ENCODE measurements around the gene MACROD1. TPM values are rescaled to one million over a fixed set of nuclear protein-coding genes. Genes with fewer than 3 reads are reported as not detected.

MACROD1 gene
- total RNA-seq, 2 experiments from 2014 or later = 24.5 to 31.0 TPM

GRCh38 chr11:64124147-64124546, 41.8 kb downstream of the MACROD1 start:
- ChIA-PET POLR2A (no interaction called here), CTCF (no interaction called here)
- Mint-ChIP-seq H3K4me3 (no peak overlapping the region), H3K27me3 (no peaks in the 10 kb centered on the region), H3K4me1 (ENCODE audit: low read depth) (peaks cover 11% of the 10 kb centered on the region), H3K9me3 (no peaks in the 10 kb centered on the region), H3K36me3 (no peaks in the 10 kb centered on the region), H3K27ac (no peak overlapping the region)
- intact Hi-C loops (cut with micrococcal nuclease) = no loop called here
- no peak for DNase-seq

- CTCF ChIA-PET = no interaction called here
- H3K9me3 Mint-ChIP-seq = no peaks in the 10 kb centered on the region
- intact Hi-C loops (cut with micrococcal nuclease) = no loop called here
- H3K4me3 Mint-ChIP-seq = no peak overlapping the region
- no peaks in the 10 kb centered on the region for H3K36me3 Mint-ChIP-seq
- no peak overlapping the region for H3K27ac Mint-ChIP-seq
- DNase-seq = no peak
- no peaks in the 10 kb centered on the region for H3K27me3 Mint-ChIP-seq
- POLR2A ChIA-PET = no interaction called here
- peaks cover 11% of the 10 kb centered on the region for H3K4me1 Mint-ChIP-seq (ENCODE audit: low read depth)
These were observed 42.2 kb downstream of the MACROD1 start for GRCh38 chr11:64123679-64124078.

- Mint-ChIP-seq H3K36me3 (no peaks in the 10 kb centered on the region), H3K27me3 (no peaks in the 10 kb centered on the region), H3K27ac (no peak overlapping the region), H3K4me3 (no peak overlapping the region), H3K4me1 (ENCODE audit: low read depth) (peaks cover 11% of the 10 kb centered on the region), H3K9me3 (no peaks in the 10 kb centered on the region)
- ChIA-PET CTCF (interaction anchor here (1.0 to 1.1 kb wide), 2 partner anchors 30 to 122 kb away, joined by 4 to 5 read pairs; no protein-coding TSS in a partner anchor), POLR2A (interaction anchor here (0.6 kb wide), 1 partner anchor 305 kb away, joined by 3 read pairs; no protein-coding TSS in a partner anchor)
- DNase-seq = no peak
- intact Hi-C loops (cut with micrococcal nuclease) = no loop called here
These were observed 43.2 kb downstream of the MACROD1 start for GRCh38 chr11:64122411-64123410.

- Mint-ChIP-seq H3K27me3 (no peaks in the 10 kb centered on the region), H3K9me3 (no peaks in the 10 kb centered on the region), H3K4me3 (no peak overlapping the region), H3K4me1 (ENCODE audit: low read depth) (peaks cover 11% of the 10 kb centered on the region), H3K27ac (no peak overlapping the region), H3K36me3 (no peaks in the 10 kb centered on the region)
- POLR2A ChIA-PET = interaction anchor here (0.6 kb wide), 1 partner anchor 304 kb away, joined by 3 read pairs; no protein-coding TSS in a partner anchor
- intact Hi-C loops (cut with micrococcal nuclease) = no loop called here
- no peak for DNase-seq
- CTCF ChIA-PET = interaction anchor here (1.0 to 1.1 kb wide), 2 partner anchors 31 to 121 kb away, joined by 4 to 5 read pairs; no protein-coding TSS in a partner anchor
These were observed 44.1 kb downstream of the MACROD1 start for GRCh38 chr11:64121663-64122410.

- no peak overlapping the region for H3K27ac Mint-ChIP-seq
- intact Hi-C loops (cut with micrococcal nuclease) = no loop called here
- no peaks in the 10 kb centered on the region for H3K36me3 Mint-ChIP-seq
- no peaks in the 10 kb centered on the region for H3K9me3 Mint-ChIP-seq
- POLR2A ChIA-PET = no interaction called here
- peaks cover 11% of the 10 kb centered on the region for H3K4me1 Mint-ChIP-seq (ENCODE audit: low read depth)
- no peak for DNase-seq
- no peaks in the 10 kb centered on the region for H3K27me3 Mint-ChIP-seq
- CTCF ChIA-PET = no interaction called here
- no peak overlapping the region for H3K4me3 Mint-ChIP-seq
These were observed 44.9 kb downstream of the MACROD1 start for GRCh38 chr11:64120951-64121569.

GRCh38 chr11:64119700-64120099, 46.2 kb downstream of the MACROD1 start:
- no peaks in the 10 kb centered on the region for H3K36me3 Mint-ChIP-seq
- H3K9me3 Mint-ChIP-seq = no peaks in the 10 kb centered on the region
- no peak for DNase-seq
- intact Hi-C loops (cut with micrococcal nuclease) = no loop called here
- H3K27me3 Mint-ChIP-seq = no peaks in the 10 kb centered on the region
- POLR2A ChIA-PET = no interaction called here
- no peak overlapping the region for H3K4me3 Mint-ChIP-seq
- no peak overlapping the region for H3K27ac Mint-ChIP-seq
- CTCF ChIA-PET = no interaction called here
- H3K4me1 Mint-ChIP-seq (ENCODE audit: low read depth) = peaks cover 4% of the 10 kb centered on the region

- H3K36me3 Mint-ChIP-seq = no peaks in the 10 kb centered on the region
- no peaks in the 10 kb centered on the region for H3K9me3 Mint-ChIP-seq
- ChIA-PET POLR2A (no interaction called here), CTCF (no interaction called here)
- H3K27ac Mint-ChIP-seq = no peak overlapping the region
- DNase-seq = no peak
- H3K4me3 Mint-ChIP-seq = no peak overlapping the region
- intact Hi-C loops (cut with micrococcal nuclease) = no loop called here
- no peaks in the 10 kb centered on the region for H3K27me3 Mint-ChIP-seq
- H3K4me1 Mint-ChIP-seq (ENCODE audit: low read depth) = peaks cover 4% of the 10 kb centered on the region
These were observed 46.8 kb downstream of the MACROD1 start for GRCh38 chr11:64118876-64119665.

GRCh38 chr11:64117763-64118459, 48.0 kb downstream of the MACROD1 start:
- peaks cover 4% of the 10 kb centered on the region for H3K4me1 Mint-ChIP-seq (ENCODE audit: low read depth)
- intact Hi-C loops (cut with micrococcal nuclease) = no loop called here

GRCh38 chr11:64115531-64116522, 50.1 kb downstream of the MACROD1 start:
- Mint-ChIP-seq H3K36me3 (no peaks in the 10 kb centered on the region), H3K27me3 (no peaks in the 10 kb centered on the region), H3K27ac (no peak overlapping the region), H3K4me1 (ENCODE audit: low read depth) (no peaks in the 10 kb centered on the region), H3K9me3 (no peaks in the 10 kb centered on the region), H3K4me3 (no peak overlapping the region)
- ChIA-PET POLR2A (no interaction called here), CTCF (no interaction called here)
- intact Hi-C loops (cut with micrococcal nuclease) = no loop called here
- no peak for DNase-seq

More at GRCh38 chr11:64117763-64118459, 48.0 kb downstream of the MACROD1 start:
- Mint-ChIP-seq H3K9me3 (no peaks in the 10 kb centered on the region), H3K4me3 (no peak overlapping the region), H3K36me3 (no peaks in the 10 kb centered on the region), H3K27me3 (no peaks in the 10 kb centered on the region), H3K27ac (no peak overlapping the region)
- ChIA-PET CTCF (no interaction called here), POLR2A (no interaction called here)
- DNase-seq = no peak

GRCh38 chr11:64114231-64114630, 51.7 kb downstream of the MACROD1 start:
- CTCF ChIA-PET = no interaction called here
- Mint-ChIP-seq H3K27ac (no peak overlapping the region), H3K4me1 (ENCODE audit: low read depth) (no peaks in the 10 kb centered on the region), H3K36me3 (no peaks in the 10 kb centered on the region), H3K4me3 (no peak overlapping the region), H3K27me3 (no peaks in the 10 kb centered on the region), H3K9me3 (no peaks in the 10 kb centered on the region)
- POLR2A ChIA-PET = no interaction called here
- intact Hi-C loops (cut with micrococcal nuclease) = no loop called here
- DNase-seq = no peak
